GM21529 (cell line): Measurements from ENCODE around the gene ZNF441.
"Not testable (repeated sequence)": the region's sequence is repeated elsewhere in the genome, so short reads cannot be mapped to it uniquely, and the experiment has no call there.

Experiments used
- ATAC-seq: cut with Tn5 transposase; IDR thresholded peaks from one replicate; pipeline ENCODE4 v1.9.1; 2021; ENCODE audit not compliant: unreplicated experiment

Gene ZNF441

DNA sequence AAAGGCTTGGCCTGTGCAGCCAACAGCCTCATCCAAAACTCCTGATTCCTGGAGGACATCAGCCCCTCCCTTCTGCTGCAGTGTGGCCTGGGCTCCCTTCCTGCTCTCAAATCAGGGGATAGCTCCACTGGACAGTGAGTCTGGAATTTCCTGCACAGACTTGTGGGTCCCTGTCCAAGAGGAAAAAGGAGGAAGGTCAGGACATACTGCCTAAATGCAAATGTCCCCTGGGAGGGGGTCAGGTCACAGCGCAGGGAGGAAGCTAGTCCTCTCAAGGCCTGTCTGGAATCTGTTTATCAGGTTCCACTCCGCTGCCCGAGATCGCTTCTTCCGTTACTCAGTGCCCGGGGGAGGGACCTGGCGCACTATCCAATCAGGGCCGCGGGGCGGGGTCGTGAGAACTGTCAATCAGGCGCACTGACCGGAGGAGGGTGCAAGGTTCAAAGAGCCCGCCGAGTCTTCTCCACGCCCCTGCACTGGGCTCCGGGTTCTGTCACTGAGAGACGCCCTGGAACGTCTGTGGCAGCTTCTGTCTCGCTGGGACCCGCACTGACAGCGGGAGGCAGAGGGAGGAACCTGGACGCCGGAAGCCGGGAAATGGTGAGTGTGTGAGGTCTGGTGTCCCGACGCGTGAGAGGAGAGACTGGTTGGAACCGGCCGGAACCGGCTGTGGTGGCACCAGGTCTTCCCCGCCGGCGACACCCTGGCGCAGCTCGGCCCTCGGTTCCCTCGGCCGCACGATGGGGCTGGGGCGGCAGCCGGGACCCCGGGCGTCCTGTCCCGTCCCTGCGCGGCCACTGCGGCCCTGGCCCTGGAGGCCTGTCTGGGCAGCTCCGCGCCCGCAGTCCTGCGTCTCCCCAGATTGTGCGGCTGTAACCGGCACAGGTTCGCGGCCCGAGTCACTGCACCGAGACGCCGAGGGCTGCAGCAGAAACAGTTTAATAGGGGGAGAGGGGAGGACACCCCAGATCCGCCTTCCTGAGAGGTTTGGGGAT, at the start of gene ZNF441:
TSS of gene ZNF441 (plus strand) at position 404 of the 995 bp plus-strand sequence. CDS start at position 598, 194 bp downstream.
- ATAC-seq: peak; percentile 92

GRCh38 chr19:11721681-11722080, 45.1 kb upstream of the ZNF441 start:
- ATAC-seq: no peak

DNA sequence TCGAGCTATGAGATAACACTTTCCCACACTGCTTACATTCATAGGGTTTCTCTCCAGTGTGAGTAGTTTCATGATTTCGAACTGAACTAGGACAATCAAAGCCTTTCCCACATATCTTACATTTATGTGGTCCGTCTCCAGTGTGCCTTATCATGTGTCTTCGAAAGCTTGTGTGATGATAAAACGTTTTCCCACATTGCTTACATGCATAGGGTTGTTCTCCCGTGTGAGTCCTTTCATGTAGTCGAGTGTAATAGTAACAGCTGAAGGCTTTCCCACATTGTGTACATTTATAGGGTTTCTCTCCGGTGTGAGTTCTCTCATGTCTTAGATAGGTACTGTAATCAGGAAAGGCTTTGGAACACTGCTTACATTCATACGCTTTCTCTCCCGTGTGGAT, 44.4 kb upstream of the ZNF441 start:
- no peak for ATAC-seq

DNA sequence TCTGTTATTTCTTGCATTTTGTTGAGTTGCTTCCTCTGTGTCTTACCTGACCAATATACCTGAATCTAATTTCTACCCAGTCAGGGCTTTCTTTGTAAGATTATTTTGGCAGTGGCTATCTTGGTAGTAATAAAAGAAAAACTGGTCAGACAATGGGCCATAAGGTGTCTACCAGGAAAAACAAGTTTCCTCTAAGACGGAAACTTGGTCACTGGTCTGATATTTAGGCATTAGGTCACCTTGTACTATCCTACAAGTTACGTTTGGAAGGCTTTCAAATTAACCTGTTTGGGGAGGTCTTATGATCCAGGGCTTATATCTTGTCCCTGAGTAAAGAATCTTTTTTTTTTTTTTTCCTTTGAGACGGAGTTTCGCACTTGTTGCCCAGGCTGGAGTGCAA, 37.2 kb upstream of the ZNF441 start:
- no peak for ATAC-seq

DNA sequence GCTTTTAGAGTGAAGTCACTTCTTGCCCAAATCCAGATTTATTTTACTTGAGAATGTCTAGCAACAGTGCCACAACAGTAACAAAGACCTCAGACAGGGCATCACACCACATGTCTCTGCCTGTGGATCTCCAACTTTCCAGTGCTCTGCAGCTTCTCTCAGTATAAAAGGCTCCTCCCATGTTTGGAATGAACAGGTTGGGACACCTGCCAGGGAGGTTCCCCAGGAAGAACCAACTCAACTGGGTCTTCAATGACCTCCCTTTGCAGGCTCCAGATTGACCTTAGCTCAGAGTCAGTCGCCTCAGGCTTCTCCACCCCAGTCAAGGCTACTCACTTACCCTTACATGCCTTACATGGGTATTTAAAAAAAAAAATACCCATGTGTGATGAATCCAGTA, 31.4 kb upstream of the ZNF441 start:
- ATAC-seq: no peak

GRCh38 chr19:11736696-11737095, 30.1 kb upstream of the ZNF441 start:
- ATAC-seq: no peak

GRCh38 chr19:11737964-11738745, 28.6 kb upstream of the ZNF441 start:
- peak; percentile 35 for ATAC-seq

DNA sequence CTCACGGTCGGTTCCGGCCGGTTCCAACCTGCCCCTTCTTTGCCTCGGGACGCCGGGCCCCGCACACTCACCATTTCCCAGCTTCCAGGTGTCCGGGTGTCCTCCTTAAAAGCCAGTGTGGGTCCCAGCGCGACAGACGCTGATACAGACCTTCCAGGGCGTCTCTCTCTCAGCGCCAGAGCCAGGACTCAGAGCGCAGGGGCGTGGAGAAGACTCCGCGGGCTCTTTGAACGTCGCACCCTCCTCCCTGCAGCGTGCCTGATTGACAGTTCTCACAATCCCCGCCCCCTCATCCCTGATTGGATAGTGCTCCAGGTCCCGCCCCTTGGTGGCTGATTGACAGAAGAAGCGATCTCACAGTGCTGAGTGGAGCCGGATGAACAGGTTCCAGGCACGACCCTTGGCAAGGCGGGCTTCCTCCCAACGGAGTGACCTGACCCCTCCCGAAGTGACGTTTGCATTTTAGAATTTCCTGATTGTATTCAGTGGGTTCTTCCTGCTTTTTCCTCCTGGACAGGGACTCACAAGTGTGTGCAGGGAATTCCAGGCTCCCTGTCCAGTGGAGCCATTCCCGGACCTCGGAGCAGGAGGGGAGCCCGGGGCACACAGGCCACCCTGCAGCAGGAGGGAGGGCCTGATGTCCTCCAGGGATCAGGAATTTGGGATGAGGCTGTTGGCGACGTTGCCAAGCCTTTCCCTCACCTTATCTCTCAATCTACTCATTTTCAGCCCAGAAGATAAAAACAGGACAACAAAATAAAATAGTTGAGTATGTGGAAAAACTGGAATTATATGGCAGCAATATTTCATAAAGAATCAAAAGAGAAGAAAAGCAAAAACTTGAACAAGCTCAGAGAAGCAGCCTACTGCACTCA, 27.8 kb upstream of the ZNF441 start, which contains the start of gene ZNF823:
TSS of gene ZNF823 (minus strand) at position 201 of the 875 bp plus-strand sequence. CDS start at position 74, 127 bp downstream.
- ATAC-seq: peak; percentile 91

DNA sequence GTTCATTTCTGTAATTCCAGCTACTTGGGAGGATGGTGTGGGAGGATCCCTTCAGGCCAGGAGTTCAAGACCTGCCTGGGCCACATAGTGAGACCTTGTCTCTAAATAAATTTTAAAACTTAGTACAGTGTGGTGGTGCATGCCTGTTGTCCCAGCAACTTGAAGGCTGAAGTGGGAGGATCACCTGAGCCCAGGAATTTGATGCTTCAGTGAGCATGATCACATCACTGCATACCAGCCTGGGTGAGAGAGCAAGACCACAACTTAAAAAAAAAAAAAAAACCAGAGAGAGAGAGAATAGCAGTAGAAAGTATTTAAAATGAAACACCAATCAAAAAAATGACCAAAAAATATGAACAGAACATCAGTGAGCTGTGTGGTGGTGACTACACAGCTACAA, 20.9 kb upstream of the ZNF441 start:
- no peak for ATAC-seq

GRCh38 chr19:11747277-11747676, 19.5 kb upstream of the ZNF441 start:
- no peak for ATAC-seq

- ATAC-seq: no peak
Measured at GRCh38 chr19:11749751-11750150, 17.0 kb upstream of the ZNF441 start.

DNA sequence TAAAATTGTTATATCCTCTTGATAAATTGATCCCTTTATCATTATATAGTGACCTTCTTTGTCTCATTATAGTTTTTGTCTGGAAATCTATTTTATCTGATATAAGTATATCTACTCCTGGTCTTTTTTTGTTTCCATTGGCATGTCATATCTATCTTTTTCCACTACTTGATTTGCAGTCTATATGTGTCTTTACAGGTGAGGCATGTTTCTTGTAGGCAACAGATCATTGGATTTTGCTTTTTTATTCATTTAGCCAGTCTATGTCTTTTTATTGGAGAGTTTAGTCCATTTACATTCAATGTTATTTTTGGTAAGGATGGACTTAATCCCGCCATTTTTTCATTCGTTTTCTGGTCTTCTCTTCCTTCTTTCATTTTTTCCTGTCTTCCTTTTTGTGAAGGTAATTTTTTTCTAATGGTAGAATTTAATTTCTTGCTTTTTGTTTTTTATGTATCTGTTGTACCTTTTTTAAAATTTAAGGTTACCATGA, 14.5 kb upstream of the ZNF441 start:
- no peak for ATAC-seq

GRCh38 chr19:11754663-11755062, 12.1 kb upstream of the ZNF441 start:
- ATAC-seq: no peak

- ATAC-seq: no peak
Measured at GRCh38 chr19:11756965-11757364, 9.8 kb upstream of the ZNF441 start.

DNA sequence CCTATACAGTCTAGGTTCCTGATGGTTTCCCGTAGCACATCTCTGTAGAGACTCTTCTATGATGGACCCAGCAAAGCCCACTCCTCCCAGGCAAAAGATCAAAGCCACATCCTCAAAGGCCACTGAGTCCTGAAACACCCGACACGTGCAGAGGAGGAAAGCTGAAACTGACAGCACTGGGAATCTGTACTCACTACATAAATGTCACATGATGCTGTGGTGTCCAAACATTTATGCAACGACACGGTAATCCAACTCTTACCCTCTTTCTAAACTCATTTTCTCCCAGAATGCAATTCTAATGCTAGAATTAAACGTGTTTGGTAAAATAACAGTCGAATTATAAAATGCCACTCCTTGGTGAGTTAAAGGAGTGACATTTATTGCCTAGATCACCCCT, 7.0 kb upstream of the ZNF441 start:
- ATAC-seq: no peak

GRCh38 chr19:11763117-11763516, 3.7 kb upstream of the ZNF441 start:
- no peak for ATAC-seq

DNA sequence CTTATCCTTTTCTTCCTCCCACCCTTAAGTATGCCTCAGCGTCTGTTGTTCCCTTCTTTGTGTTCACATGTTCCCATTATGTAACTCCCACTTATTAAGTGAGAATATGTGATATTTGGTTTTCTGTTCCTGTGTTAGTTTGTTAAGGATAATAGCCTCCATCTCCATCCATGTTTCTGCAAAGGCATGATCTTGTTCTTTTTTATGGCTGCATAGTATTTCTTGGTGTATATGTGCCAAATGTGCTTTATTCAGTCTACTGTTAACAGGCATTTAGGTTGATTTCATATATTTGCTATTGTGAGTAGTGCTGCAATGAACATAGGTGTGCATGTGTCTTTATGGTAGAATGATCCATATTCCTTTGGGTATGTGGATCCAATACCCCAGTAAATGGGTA, 3.2 kb upstream of the ZNF441 start:
- no peak for ATAC-seq

DNA sequence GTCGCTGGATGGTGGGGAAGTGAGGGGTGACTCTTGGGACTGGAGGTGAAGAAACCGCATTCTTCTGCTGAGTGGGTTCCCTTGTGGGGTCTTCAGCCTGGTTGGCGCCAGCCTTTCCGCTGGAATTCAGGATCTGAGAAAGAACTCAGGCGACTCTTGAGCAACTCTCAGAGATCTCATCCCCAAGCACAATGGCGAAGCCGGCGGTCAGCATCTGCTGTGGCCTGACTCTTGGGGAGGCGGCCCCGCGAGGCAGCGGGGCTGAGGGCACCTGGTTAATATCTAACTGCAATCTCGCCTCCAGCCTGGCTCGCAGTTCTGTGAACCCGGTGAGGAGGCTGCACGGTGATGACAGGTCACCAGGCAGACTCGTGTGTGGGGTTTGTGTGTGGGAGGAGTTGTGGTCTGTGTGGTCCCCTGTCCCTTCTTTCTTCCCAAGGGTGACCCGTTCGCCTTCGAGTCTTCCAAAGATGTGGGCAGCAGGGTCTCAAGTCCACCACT, 883 bp downstream of the ZNF441 start:
- ATAC-seq: no peak

DNA sequence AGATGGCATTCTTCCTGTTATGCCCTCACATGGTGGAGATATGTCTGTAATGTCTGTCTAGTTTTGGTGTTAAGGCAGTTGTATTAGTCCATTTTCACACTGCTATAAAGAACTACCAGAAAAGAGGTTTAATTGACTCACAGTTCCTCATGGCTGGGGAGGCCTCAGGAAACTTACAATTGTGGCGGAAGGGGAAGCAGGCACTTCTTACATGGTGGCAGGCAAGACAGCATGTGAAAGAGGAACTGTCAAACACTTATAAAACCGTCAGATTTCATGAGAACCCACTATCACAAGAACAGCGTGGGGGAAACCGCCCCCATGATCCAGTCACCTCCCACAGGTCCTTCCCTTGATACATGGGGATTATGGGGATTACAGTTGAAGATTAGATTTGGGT, 3.2 kb downstream of the ZNF441 start:
- no peak for ATAC-seq

- ATAC-seq: not testable (repeated sequence)
Measured at GRCh38 chr19:11771520-11771919, 4.7 kb downstream of the ZNF441 start.
